AG04450 (cell line): ENCODE results near the gene ZNF236. TPM values are rescaled to one million over a fixed set of nuclear protein-coding genes. Genes with fewer than 3 reads are reported as not detected.

Experiments used
- CTCF ChIA-PET: fragments of 300-600, 350-600 bp; formaldehyde crosslinking; extraction: SDS; loops from one replicate; lab custom pipeline; 2022; ENCODE audit warnings: antibody characterized with exemption, inconsistent platforms; lab: Charles Lee
- POLR2A ChIA-PET: fragments of 350-600 bp; formaldehyde crosslinking; extraction: SDS; loops from one replicate; lab custom pipeline; 2021; ENCODE audit warnings: antibody characterized with exemption, inconsistent platforms; lab: Yijun Ruan, JAX
- DNase-seq: peaks from one replicate; pipeline ENCODE4 v3.0.0-alpha.2; 2011; ENCODE audit warnings: low read depth, low spot score
- H3K27ac ChIP-seq: one replicate; pipeline ENCODE4 v1.5.1; 2012; ENCODE audit warnings: low read depth, low read length, control low read depth
- H3K27me3 ChIP-seq: one replicate; pipeline ENCODE4 v1.6.0; 2012; ENCODE audit warnings: low read length; ENCODE audit not compliant: control insufficient read depth, insufficient read depth
- H3K4me3 ChIP-seq: 2 replicates; pipeline ENCODE4 v1.5.1; 2011; ENCODE audit warnings: mild to moderate bottlenecking, low read depth, low read length, control low read depth
- H3K9me3 ChIP-seq: 2 replicates; pipeline ENCODE4 v1.5.1; 2012; ENCODE audit warnings: low read length; ENCODE audit not compliant: control insufficient read depth, insufficient read depth
- CTCF ChIP-seq: IDR thresholded peaks from 2 replicates; pipeline ENCODE4 v1.5.1; 2011; ENCODE audit warnings: low read depth, low read length, control low read depth, inconsistent platforms
- polyA plus RNA-seq: library from polyadenylated mRNA; depleted of rRNA; stranded (reverse); fragments of >200 nt; gene quantifications from 2 replicates; pipeline ENCODE4 v1.2.3, GENCODE V29; 2011

Gene ZNF236
- polyA plus RNA-seq, 1 experiment, result 5.3 TPM

- no peak for TF ChIP-seq CTCF
- H3K4me3 ChIP-seq, result no peak overlapping the region
- H3K9me3 ChIP-seq, result no peaks in the 10 kb centered on the region
- ChIA-PET POLR2A (no interaction called here), CTCF (interaction anchor here (0.9 to 1.0 kb wide), 2 partner anchors 35 to 52 kb away, joined by 3 to 4 read pairs; no protein-coding TSS in a partner anchor)
- no peak overlapping the region for H3K27ac ChIP-seq
- no peaks in the 10 kb centered on the region for H3K27me3 ChIP-seq
- DNase-seq, result no peak
Measured at GRCh38 chr18:76948345-76948744, 126.0 kb downstream of the ZNF236 start.

GRCh38 chr18:76951456-76952247 is 129.3 kb downstream of the ZNF236 start:
- Histone ChIP-seq H3K27me3 (no peaks in the 10 kb centered on the region), H3K27ac (no peak overlapping the region), H3K9me3 (no peaks in the 10 kb centered on the region), H3K4me3 (no peak overlapping the region)
- no peak for DNase-seq
- POLR2A ChIA-PET, result no interaction called here
- TF ChIP-seq CTCF, result no peak
- CTCF ChIA-PET, result interaction anchor here (1.1 kb wide), 1 partner anchor 148 kb away, joined by 3 read pairs; no protein-coding TSS in a partner anchor

GRCh38 chr18:76952747-76953146 is 130.4 kb downstream of the ZNF236 start:
- Histone ChIP-seq H3K4me3 (no peak overlapping the region), H3K9me3 (no peaks in the 10 kb centered on the region; the same call in 1 of the 2 replicates), H3K27me3 (no peaks in the 10 kb centered on the region), H3K27ac (no peak overlapping the region)
- TF ChIP-seq CTCF, result no peak
- ChIA-PET POLR2A (no interaction called here), CTCF (interaction anchor here (1.5 kb wide), 1 partner anchor 30 kb away, joined by 3 read pairs; no protein-coding TSS in a partner anchor)
- no peak for DNase-seq

- ChIA-PET POLR2A (no interaction called here), CTCF (interaction anchor here (1.5 kb wide), 1 partner anchor 30 kb away, joined by 3 read pairs; no protein-coding TSS in a partner anchor)
- Histone ChIP-seq H3K9me3 (no peaks in the 10 kb centered on the region; the same call in 1 of the 2 replicates), H3K27me3 (no peaks in the 10 kb centered on the region), H3K4me3 (no peak overlapping the region), H3K27ac (no peak overlapping the region)
- no peak for DNase-seq
- TF ChIP-seq CTCF, result no peak
Measured at GRCh38 chr18:76953156-76953555, 130.8 kb downstream of the ZNF236 start.
